Testis (tissue), 3 donors: ENCODE measurements around the gene MAP1B. TPM values are rescaled to one million over a fixed set of nuclear protein-coding genes. Genes with fewer than 3 reads are reported as not detected.

Source experiments
- DNase-seq: peaks from one replicate; pipeline ENCODE4 v3.0.0-alpha.2; 2019
- H3K27ac ChIP-seq, 2 donors: fragments of 200-600 bp; sonication (generic); one replicate each; pipeline ENCODE4 v1.5.1; 2019
- H3K27me3 ChIP-seq: fragments of 200-600 bp; sonication (generic); one replicate; pipeline ENCODE4 v1.5.1; 2019
- H3K36me3 ChIP-seq: fragments of 200-600 bp; sonication (generic); one replicate; pipeline ENCODE4 v1.5.1; 2017; ENCODE audit warnings: low read depth; ENCODE audit errors: missing control alignments
- H3K4me1 ChIP-seq: fragments of 200-600 bp; sonication (generic); one replicate; pipeline ENCODE4 v1.5.1; 2019
- H3K4me3 ChIP-seq, 2 donors: fragments of 200-600 bp; sonication (generic); one replicate each; pipeline ENCODE4 v1.5.1; 2017 to 2019
- H3K9me3 ChIP-seq: fragments of 200-600 bp; sonication (generic); one replicate; pipeline ENCODE4 v1.5.1; 2017
- CTCF ChIP-seq, 3 experiments: fragments of 450-650 bp in 2 of 3; fragments of 200-600 bp in 1 of 3; sonication (generic) in 1 of 3; IDR thresholded peaks; one replicate each; pipeline ENCODE4 v1.5.1; 2016 to 2019; ENCODE audit warnings: antibody characterized with exemption in 3 of 3, mild to moderate bottlenecking in 2 of 3, moderate library complexity in 1 of 3
- POLR2A ChIP-seq: fragments of 450-650 bp; IDR thresholded peaks from one replicate; pipeline ENCODE4 v1.6.1; 2017; ENCODE audit warnings: antibody characterized with exemption, mild to moderate bottlenecking, moderate library complexity
- WGBS, 2 donors: methylation state at CpG; one replicate each; pipeline ENCODE4 v1.1.5; 2018; 5-methylcytosine and 5-hydroxymethylcytosine counted together
- intact Hi-C: fragments of 100-400 bp; cut with DNase I; formaldehyde crosslinking; loops from one replicate; pipeline ENCODE4 v1.15.1; 2023; ENCODE audit warnings: low total_unique reads
- polyA plus RNA-seq: library from polyadenylated mRNA; stranded (reverse); fragments of 350-450 nt; fragmentation: Illumina TruSeq; extraction: RNeasy Lipid Tissue Mini Kit (QIAGEN cat#74804); gene quantifications from one replicate; pipeline ENCODE4 v1.2.3, GENCODE V29; 2014; ENCODE audit warnings: low read depth, low replicate concordance; ENCODE audit not compliant: insufficient read depth
- total RNA-seq, 2 donors: library from RNA; depleted of rRNA; stranded (reverse); fragments of >200 nt; gene quantifications; one replicate each; pipeline ENCODE4 v1.2.3, GENCODE V29; 2016

Gene MAP1B
- total and polyA plus RNA-seq, 3 donors from 2014 or later: 20.1 to 584 (median 431) TPM

GRCh38 chr5:72163349-72163983, 56.2 kb downstream of the MAP1B start:
- H3K4me1 ChIP-seq: peaks cover 27% of the 10 kb centered on the region
- no peaks in the 10 kb centered on the region for H3K27me3 ChIP-seq
- WGBS, 2 donors: 91 to 93% methylated on average over 2 of the region's 2 CpGs
- no peaks in the 10 kb centered on the region for H3K36me3 ChIP-seq
- no peak for DNase-seq
- H3K9me3 ChIP-seq: no peaks in the 10 kb centered on the region
- no peak overlapping the region for H3K27ac ChIP-seq
- no peak overlapping the region for H3K4me3 ChIP-seq
- intact Hi-C loops: no loop called here
- TF ChIP-seq POLR2A (no peak), CTCF (IDR thresholded peaks at IDR 0.05) (no peak)

- Histone ChIP-seq H3K4me3 (no peak overlapping the region), H3K4me1 (peaks cover 27% of the 10 kb centered on the region), H3K9me3 (no peaks in the 10 kb centered on the region), H3K27me3 (no peaks in the 10 kb centered on the region), H3K36me3 (no peaks in the 10 kb centered on the region), H3K27ac (peak overlapping the region; percentile 10 to 64)
- TF ChIP-seq POLR2A (no peak), CTCF (IDR thresholded peaks at IDR 0.05) (no peak)
- intact Hi-C loops: no loop called here
- DNase-seq: peak; percentile 50
- WGBS, 2 donors: 39 to 55% methylated on average over 15 of the region's 15 CpGs
Observed at GRCh38 chr5:72166070-72166979, 59.0 kb downstream of the MAP1B start.

GRCh38 chr5:72167257-72167656, 60.0 kb downstream of the MAP1B start:
- intact Hi-C loops: no loop called here
- TF ChIP-seq CTCF (IDR thresholded peaks at IDR 0.05) (no peak), POLR2A (no peak)
- Histone ChIP-seq H3K4me1 (peaks cover 31% of the 10 kb centered on the region), H3K9me3 (no peaks in the 10 kb centered on the region), H3K4me3 (no peak overlapping the region), H3K27ac (no peak overlapping the region), H3K27me3 (no peaks in the 10 kb centered on the region), H3K36me3 (no peaks in the 10 kb centered on the region)
- DNase-seq: no peak
- 64 to 72% methylated on average over 1 of the region's 1 CpG for WGBS, 2 donors

GRCh38 chr5:72167804-72168203, 60.5 kb downstream of the MAP1B start:
- intact Hi-C loops: no loop called here
- H3K36me3 ChIP-seq: no peaks in the 10 kb centered on the region
- 45 to 60% methylated on average over 8 of the region's 8 CpGs for WGBS, 2 donors
- peak; percentile 58 for DNase-seq
- no peak overlapping the region for H3K4me3 ChIP-seq
- H3K27me3 ChIP-seq: no peaks in the 10 kb centered on the region
- no peaks in the 10 kb centered on the region for H3K9me3 ChIP-seq
- H3K27ac ChIP-seq: no peak overlapping the region
- H3K4me1 ChIP-seq: peaks cover 31% of the 10 kb centered on the region
- TF ChIP-seq CTCF (IDR thresholded peaks at IDR 0.05) (no peak), POLR2A (no peak)
